Measurements from ENCODE around the gene CD86. TPM values are rescaled to one million over a fixed set of nuclear protein-coding genes. Genes with fewer than 3 reads are reported as not detected.

Gene CD86
- total and polyA plus RNA-seq, 5 donors from 2014 or later, result 0.11 to 1.3 (median 0.81) TPM; not detected in 1

DNA sequence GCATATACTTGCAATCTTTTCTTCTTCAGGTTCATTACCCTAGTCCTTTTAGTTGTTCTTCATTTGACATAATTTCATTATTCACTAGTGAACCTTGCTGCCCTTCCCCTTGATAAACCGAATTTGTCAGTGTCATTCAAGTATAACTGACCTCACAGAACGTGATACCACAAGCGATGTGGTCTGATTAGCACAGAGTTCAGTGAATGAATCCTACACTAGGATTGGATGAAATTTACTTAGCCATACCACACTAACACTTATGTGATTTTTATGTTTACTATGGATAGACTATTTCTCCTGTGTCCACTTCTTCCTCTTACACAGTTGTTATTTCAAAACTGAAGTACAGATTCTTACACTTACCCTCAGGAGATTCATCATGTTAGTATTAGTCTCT lies 27.2 kb downstream of the CD86 start:
- H3K9me3 ChIP-seq (ENCODE audit: control insufficient read depth in 2 of 2, low read length in 2 of 2), result no peaks in the 10 kb centered on the region
- H3K36me3 ChIP-seq (ENCODE audit: control insufficient read depth, insufficient read depth, low read length), result no peaks in the 10 kb centered on the region
- Mint-ChIP-seq H3K27ac (no peak overlapping the region), H3K9me3 (peaks cover 0 to under 1% (median 0%) of the 10 kb centered on the region in 7 donors), H3K4me3 (no peak overlapping the region), H3K36me3 (no peaks in the 10 kb centered on the region), H3K4me1 (peaks cover under 1 to 15% (median 5%) of the 10 kb centered on the region in 4 donors), H3K27me3 (peaks cover 4% of the 10 kb centered on the region)
- peaks cover 7% of the 10 kb centered on the region for H3K4me1 ChIP-seq (ENCODE audit: control insufficient read depth, insufficient read depth, low read length, poor library complexity, severe bottlenecking)
- DNase-seq (no peak), ATAC-seq (ENCODE audit: low read depth in 2 of 2) (no peak)
- H3K4me3 ChIP-seq (ENCODE audit: low read depth, low read length), result no peak overlapping the region
- H3K27ac ChIP-seq (ENCODE audit: insufficient read depth, low read length, poor library complexity, severe bottlenecking), result no peak overlapping the region
- peaks cover 4% of the 10 kb centered on the region for H3K27me3 ChIP-seq (ENCODE audit: control insufficient read depth, insufficient read depth, low read length)

GRCh38 chr3:122084799-122085198 lies 29.6 kb downstream of the CD86 start:
- no peaks in the 10 kb centered on the region for H3K36me3 ChIP-seq (ENCODE audit: control insufficient read depth, insufficient read depth, low read length)
- no peak overlapping the region for H3K4me3 Mint-ChIP-seq
- no peaks in the 10 kb centered on the region for H3K9me3 ChIP-seq (ENCODE audit: control insufficient read depth in 2 of 2, low read length in 2 of 2)
- no peak overlapping the region for H3K27ac Mint-ChIP-seq
- H3K9me3 Mint-ChIP-seq, result peaks cover 0 to 2% (median 0%) of the 10 kb centered on the region in 7 donors
- DNase-seq (peak in 1 of 3 donors; percentile 64), ATAC-seq (ENCODE audit: low read depth in 2 of 2) (no peak)
- H3K27ac ChIP-seq (ENCODE audit: insufficient read depth, low read length, poor library complexity, severe bottlenecking), result no peak overlapping the region
- H3K36me3 Mint-ChIP-seq, result no peaks in the 10 kb centered on the region
- peaks cover 7% of the 10 kb centered on the region for H3K27me3 Mint-ChIP-seq
- H3K4me1 ChIP-seq (ENCODE audit: control insufficient read depth, insufficient read depth, low read length, poor library complexity, severe bottlenecking), result no peaks in the 10 kb centered on the region
- no peak overlapping the region for H3K4me3 ChIP-seq (ENCODE audit: low read depth, low read length)
- H3K27me3 ChIP-seq (ENCODE audit: control insufficient read depth, insufficient read depth, low read length), result no peaks in the 10 kb centered on the region
- H3K4me1 Mint-ChIP-seq, result peaks cover 0 to 15% (median 4%) of the 10 kb centered on the region in 4 donors

- H3K36me3 Mint-ChIP-seq, result no peaks in the 10 kb centered on the region
- Histone ChIP-seq H3K9me3 (ENCODE audit: control insufficient read depth in 2 of 2, low read length in 2 of 2) (no peaks in the 10 kb centered on the region), H3K27me3 (ENCODE audit: control insufficient read depth, insufficient read depth, low read length) (no peaks in the 10 kb centered on the region), H3K4me3 (ENCODE audit: low read depth, low read length) (no peak overlapping the region), H3K4me1 (ENCODE audit: control insufficient read depth, insufficient read depth, low read length, poor library complexity, severe bottlenecking) (no peaks in the 10 kb centered on the region), H3K27ac (ENCODE audit: insufficient read depth, low read length, poor library complexity, severe bottlenecking) (no peak overlapping the region), H3K36me3 (ENCODE audit: control insufficient read depth, insufficient read depth, low read length) (no peaks in the 10 kb centered on the region)
- ATAC-seq (ENCODE audit: low read depth in 2 of 2) (peak in 1 of 2 donors; percentile 26), DNase-seq (no peak)
- H3K4me1 Mint-ChIP-seq, result peaks cover 0 to 15% (median 4%) of the 10 kb centered on the region in 4 donors
- H3K9me3 Mint-ChIP-seq, result peaks cover 0 to 2% (median 0%) of the 10 kb centered on the region in 7 donors
- no peak overlapping the region for H3K27ac Mint-ChIP-seq
- peaks cover 7% of the 10 kb centered on the region for H3K27me3 Mint-ChIP-seq
- no peak overlapping the region for H3K4me3 Mint-ChIP-seq
Observed at GRCh38 chr3:122085673-122086072, 30.5 kb downstream of the CD86 start.

GRCh38 chr3:122088531-122088930 lies 33.4 kb downstream of the CD86 start:
- H3K36me3 ChIP-seq (ENCODE audit: control insufficient read depth, insufficient read depth, low read length), result no peaks in the 10 kb centered on the region
- ATAC-seq (ENCODE audit: low read depth in 2 of 2) (no peak), DNase-seq (no peak)
- peaks cover 7% of the 10 kb centered on the region for H3K27me3 Mint-ChIP-seq
- peaks cover 0 to 2% (median 0%) of the 10 kb centered on the region in 7 donors for H3K9me3 Mint-ChIP-seq
- H3K4me3 Mint-ChIP-seq, result no peak overlapping the region
- H3K27ac Mint-ChIP-seq, result no peak overlapping the region
- no peaks in the 10 kb centered on the region for H3K4me1 ChIP-seq (ENCODE audit: control insufficient read depth, insufficient read depth, low read length, poor library complexity, severe bottlenecking)
- H3K4me1 Mint-ChIP-seq, result peaks cover 0 to 9% (median 4%) of the 10 kb centered on the region in 4 donors
- H3K9me3 ChIP-seq (ENCODE audit: control insufficient read depth in 2 of 2, low read length in 2 of 2), result no peaks in the 10 kb centered on the region
- H3K27ac ChIP-seq (ENCODE audit: insufficient read depth, low read length, poor library complexity, severe bottlenecking), result no peak overlapping the region
- H3K4me3 ChIP-seq (ENCODE audit: low read depth, low read length), result no peak overlapping the region
- no peaks in the 10 kb centered on the region for H3K27me3 ChIP-seq (ENCODE audit: control insufficient read depth, insufficient read depth, low read length)
- H3K36me3 Mint-ChIP-seq, result no peaks in the 10 kb centered on the region

DNA sequence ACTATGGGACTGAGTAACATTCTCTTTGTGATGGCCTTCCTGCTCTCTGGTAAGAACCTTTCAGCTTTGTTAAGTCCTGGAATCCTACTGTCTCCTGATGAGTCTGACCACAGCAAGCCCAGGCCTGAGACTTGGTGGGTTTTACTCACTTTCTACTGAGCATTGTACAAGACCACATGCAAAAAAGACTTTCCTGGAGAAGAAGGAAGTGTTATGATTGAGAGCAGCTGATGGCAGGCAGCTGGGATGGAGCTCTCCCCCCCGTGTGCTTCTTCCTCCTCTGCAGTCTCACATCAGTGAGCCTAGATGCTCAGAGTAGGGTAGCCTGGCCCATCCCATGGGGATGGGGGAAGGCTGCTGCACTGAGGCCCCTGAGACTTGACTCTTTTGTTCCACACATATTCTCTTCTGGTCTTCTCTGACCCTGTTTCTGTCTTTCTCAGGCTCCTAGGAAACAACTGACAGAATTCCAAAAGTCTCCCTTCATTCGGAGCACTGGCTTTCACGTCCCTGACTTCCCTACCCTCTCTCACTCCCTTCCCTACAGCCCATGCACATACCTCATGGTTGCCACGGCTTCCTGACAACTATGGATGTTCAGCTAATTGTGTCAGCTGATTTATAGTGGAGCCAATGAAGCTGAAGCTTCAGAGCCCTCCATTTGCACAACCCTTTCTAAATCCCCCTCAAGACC lies 36.6 kb downstream of the CD86 start:
- DNase-seq (no peak), ATAC-seq (ENCODE audit: low read depth in 2 of 2) (no peak)
- Mint-ChIP-seq H3K4me3 (no peak overlapping the region), H3K9me3 (peaks cover 0 to 2% (median 0%) of the 10 kb centered on the region in 7 donors), H3K27me3 (peaks cover 7% of the 10 kb centered on the region), H3K27ac (no peak overlapping the region), H3K36me3 (no peaks in the 10 kb centered on the region), H3K4me1 (peaks cover 0 to 8% (median 3%) of the 10 kb centered on the region in 4 donors)
- Histone ChIP-seq H3K9me3 (ENCODE audit: control insufficient read depth in 2 of 2, low read length in 2 of 2) (no peaks in the 10 kb centered on the region), H3K27ac (ENCODE audit: insufficient read depth, low read length, poor library complexity, severe bottlenecking) (no peak overlapping the region), H3K4me1 (ENCODE audit: control insufficient read depth, insufficient read depth, low read length, poor library complexity, severe bottlenecking) (no peaks in the 10 kb centered on the region), H3K36me3 (ENCODE audit: control insufficient read depth, insufficient read depth, low read length) (no peaks in the 10 kb centered on the region), H3K27me3 (ENCODE audit: control insufficient read depth, insufficient read depth, low read length) (no peaks in the 10 kb centered on the region), H3K4me3 (ENCODE audit: low read depth, low read length) (no peak overlapping the region)

GRCh38 chr3:122092460-122093165 lies 37.5 kb downstream of the CD86 start:
- ATAC-seq (ENCODE audit: low read depth in 2 of 2) (peak in 1 of 2 donors; percentile 51), DNase-seq (peak in 1 of 3 donors; percentile 72)
- H3K36me3 Mint-ChIP-seq, result no peaks in the 10 kb centered on the region
- Histone ChIP-seq H3K36me3 (ENCODE audit: control insufficient read depth, insufficient read depth, low read length) (no peaks in the 10 kb centered on the region), H3K4me1 (ENCODE audit: control insufficient read depth, insufficient read depth, low read length, poor library complexity, severe bottlenecking) (no peaks in the 10 kb centered on the region), H3K27me3 (ENCODE audit: control insufficient read depth, insufficient read depth, low read length) (no peaks in the 10 kb centered on the region), H3K27ac (ENCODE audit: insufficient read depth, low read length, poor library complexity, severe bottlenecking) (no peak overlapping the region), H3K4me3 (ENCODE audit: low read depth, low read length) (no peak overlapping the region), H3K9me3 (ENCODE audit: control insufficient read depth in 2 of 2, low read length in 2 of 2) (no peaks in the 10 kb centered on the region)
- peaks cover 7% of the 10 kb centered on the region for H3K27me3 Mint-ChIP-seq
- no peaks in the 10 kb centered on the region for H3K9me3 Mint-ChIP-seq
- H3K4me1 Mint-ChIP-seq, result peaks cover 0 to 8% (median 3%) of the 10 kb centered on the region in 4 donors
- H3K4me3 Mint-ChIP-seq, result no peak overlapping the region
- H3K27ac Mint-ChIP-seq, result no peak overlapping the region

GRCh38 chr3:122094125-122094524 lies 39.0 kb downstream of the CD86 start:
- no peak overlapping the region for H3K27ac Mint-ChIP-seq
- H3K4me3 Mint-ChIP-seq, result no peak overlapping the region
- Histone ChIP-seq H3K27ac (ENCODE audit: insufficient read depth, low read length, poor library complexity, severe bottlenecking) (no peak overlapping the region), H3K27me3 (ENCODE audit: control insufficient read depth, insufficient read depth, low read length) (no peaks in the 10 kb centered on the region), H3K4me3 (ENCODE audit: low read depth, low read length) (no peak overlapping the region), H3K9me3 (ENCODE audit: control insufficient read depth in 2 of 2, low read length in 2 of 2) (no peaks in the 10 kb centered on the region), H3K4me1 (ENCODE audit: control insufficient read depth, insufficient read depth, low read length, poor library complexity, severe bottlenecking) (no peaks in the 10 kb centered on the region), H3K36me3 (ENCODE audit: control insufficient read depth, insufficient read depth, low read length) (no peaks in the 10 kb centered on the region)
- no peaks in the 10 kb centered on the region for H3K27me3 Mint-ChIP-seq
- peak in 1 of 3 donors; percentile 69 for DNase-seq
- H3K36me3 Mint-ChIP-seq, result no peaks in the 10 kb centered on the region
- H3K4me1 Mint-ChIP-seq, result peaks cover 0 to 8% (median 3%) of the 10 kb centered on the region in 4 donors
- H3K9me3 Mint-ChIP-seq, result no peaks in the 10 kb centered on the region
- ATAC-seq (ENCODE audit: low read depth in 2 of 2), result no peak

All from CD4-positive, CD25-positive, alpha-beta regulatory T cell (primary cell).